ENCODE measurements around the gene RCSD1.

RCSD1 gene

DNA sequence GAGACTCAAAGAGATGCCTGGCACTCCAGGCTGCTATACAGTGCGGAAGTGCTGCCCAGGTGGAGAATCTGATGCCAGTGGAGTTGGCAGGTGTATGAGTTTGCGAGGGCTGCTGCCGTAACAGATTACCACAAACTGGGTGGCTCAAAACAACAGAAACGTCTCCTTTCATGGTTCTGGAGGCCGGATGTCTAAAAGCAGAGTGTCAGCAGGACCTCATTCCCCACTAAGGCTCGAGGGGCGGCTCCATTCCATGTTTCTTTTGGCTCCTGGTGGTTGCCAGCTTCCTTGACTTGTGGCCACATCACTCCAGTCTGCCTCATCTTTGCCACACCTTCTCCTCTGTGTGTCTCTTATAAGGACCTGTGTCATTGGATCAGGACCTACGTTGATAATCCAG, 10.0 kb downstream of the RCSD1 start:
- DNase-seq = no peak

DNA sequence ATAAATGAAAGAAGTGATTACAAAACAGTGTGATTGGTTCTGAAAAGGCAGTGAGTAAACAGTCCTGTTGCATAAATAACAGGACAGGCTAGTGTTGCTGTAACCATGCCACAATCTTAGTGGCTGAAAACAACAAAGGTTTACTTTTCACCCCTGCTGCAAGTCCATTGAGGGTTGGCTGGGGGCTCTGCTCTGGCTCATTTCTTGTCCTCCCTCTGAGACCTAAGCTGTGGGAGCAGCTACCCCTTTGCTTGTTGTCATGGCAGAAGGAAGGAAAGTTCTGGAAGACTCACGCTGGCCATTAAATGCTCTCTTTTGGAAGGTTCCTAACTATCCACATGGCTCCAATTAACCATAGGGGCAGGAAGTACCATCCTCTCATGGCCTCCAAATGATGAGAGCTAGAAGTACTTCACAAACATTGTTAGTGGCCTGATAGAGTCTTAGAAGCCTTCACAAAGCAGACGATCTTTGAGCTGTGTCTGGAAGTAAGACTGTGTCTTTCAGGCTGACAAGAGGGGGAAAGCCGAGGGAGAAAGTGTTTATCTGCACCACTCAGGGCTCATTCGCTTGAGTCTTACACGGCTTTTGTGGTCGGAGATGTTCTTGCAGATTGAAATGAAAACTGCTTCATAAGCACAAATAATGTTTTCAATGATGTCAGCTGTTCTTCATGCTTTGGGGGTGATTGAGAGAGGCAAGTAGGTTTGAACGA, 11.9 kb downstream of the RCSD1 start:
- DNase-seq = no peak

DNA sequence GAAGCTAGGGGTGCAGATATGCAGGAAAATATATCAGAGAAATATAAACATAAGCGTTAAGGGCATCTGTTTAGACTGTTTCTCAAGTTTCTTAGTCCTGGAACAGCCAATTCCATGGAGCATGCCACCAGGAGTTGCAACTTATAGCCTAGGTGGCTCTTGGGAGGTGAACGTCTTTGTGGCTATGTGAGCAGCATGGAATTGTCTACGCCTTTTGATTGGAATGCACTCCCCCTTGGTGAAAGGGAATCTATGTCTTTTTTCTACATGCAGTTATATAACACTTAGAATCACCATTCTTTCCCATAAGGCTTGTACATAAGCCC, 12.4 kb downstream of the RCSD1 start:
- DNase-seq = no peak

DNA sequence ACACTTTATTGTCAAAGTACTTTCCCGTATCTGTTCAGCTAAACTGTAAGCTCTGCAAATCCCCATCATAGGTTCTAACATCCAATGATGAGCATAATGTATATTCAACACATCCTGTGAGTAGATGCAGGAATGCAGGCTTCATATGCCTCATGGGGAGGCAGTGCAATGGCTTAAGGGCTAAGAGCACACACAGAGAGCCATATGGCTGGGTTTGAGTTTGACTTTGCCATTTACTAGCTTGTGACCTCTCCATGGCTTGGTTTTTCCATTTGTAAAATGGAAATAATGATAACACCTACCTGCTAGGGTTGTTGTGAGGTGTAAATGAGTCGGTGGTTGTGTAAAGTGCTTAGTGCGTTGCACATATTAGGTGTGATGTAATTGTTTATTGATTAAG, 13.4 kb downstream of the RCSD1 start:
- DNase-seq = no peak

DNA sequence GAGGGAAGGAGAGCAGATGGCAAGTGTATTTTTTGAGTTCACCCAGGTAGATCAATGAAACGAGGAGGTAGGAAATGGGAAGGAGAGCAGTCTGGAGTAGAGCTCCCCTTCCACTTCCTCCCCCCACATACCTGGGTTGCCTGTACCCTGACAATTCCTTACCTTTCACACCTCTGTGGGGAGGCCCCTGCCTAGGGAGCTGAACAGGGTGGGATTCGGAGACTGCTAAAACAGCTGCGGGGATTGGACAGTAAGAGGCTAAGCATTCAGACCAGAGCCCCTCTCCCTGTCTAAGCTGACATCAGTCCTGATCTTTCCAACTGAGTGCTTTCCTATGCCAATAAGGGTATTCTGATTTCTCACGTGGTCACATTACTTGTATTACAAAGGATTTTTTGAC, 14.5 kb downstream of the RCSD1 start:
- no peak for DNase-seq

DNA sequence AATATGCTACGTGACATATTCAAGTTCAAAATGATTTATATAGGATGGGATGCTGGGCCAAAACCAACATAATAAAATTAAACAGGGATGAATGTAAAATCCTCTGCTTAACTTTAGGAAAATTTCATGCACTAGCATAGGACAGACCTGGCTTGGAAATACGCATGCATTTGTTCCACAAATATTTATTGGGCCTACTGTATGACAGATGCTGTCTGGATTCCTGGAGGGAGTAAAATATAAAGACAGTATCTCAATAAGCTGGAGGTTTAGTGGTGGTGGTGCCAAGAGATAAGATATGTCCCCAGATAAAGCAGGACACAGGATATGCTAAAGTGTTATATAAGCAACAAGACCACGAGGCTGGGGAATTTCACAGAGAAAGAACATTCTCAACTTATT, 15.1 kb downstream of the RCSD1 start:
- no peak for DNase-seq

DNA sequence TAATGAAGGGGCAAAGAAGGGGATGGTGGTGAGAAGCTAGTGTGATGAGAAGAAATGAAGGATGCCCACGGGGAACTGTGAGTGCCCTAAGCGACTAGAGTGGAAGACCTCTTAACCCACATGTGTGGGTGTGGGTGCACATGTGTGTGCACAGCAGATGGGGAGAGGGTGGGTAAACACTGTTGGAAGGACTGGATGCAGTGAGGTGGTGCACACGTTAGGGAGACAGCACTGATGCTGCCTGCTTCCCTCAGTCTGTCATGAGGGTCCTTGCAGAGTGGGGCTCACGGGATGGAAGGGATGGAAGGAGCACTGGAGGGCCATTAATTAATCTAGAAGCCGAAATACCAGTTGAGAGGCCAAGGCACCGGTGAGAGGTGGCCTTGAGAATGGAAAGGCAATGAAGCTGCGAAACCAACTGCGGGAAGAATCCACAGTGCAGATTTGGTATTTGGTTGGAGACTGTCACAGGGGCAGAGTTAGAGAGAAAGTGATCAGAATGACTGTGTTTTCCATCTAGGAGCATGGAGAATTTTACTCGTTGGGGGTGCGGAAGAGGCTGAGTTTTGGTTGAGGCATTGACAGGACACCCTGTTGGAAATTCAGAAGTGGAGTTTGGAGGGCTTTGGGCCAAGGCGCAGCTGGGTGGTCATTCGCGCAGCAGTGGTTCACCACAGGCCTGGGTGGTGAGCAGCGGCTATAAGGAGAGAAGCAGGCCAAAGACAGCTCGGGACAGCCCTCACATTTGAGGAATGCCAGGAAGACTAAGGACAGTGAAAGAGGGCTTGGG, 15.8 kb downstream of the RCSD1 start:
- no peak for DNase-seq

DNA sequence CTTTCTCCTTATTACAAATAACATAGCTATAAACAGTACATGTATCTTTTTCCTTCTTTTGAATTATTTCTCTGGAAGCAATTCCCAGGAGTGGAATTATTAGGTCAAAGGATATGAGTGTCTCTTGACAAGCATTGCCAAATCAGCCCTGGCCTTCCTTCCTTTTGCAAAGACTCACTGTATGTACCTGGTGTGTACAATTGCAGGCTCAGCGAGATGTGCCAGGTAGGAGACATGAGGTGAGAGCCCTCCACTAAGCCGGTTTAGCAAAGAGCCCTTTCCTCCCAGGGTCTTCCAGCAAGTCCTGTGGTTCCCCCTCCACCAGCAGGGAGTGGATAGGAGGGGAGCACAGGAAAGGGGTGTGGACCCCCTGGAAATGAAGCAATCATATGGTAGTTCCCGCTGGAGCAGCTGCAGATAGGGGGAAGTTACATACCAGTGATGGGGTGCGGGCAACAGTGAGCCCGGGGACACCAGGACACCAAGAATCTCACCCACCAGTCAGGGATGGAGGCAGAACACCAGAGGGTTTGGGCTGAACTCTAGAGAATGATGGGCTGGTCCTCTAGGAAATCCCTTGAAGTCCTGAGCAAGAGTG, 18.3 kb downstream of the RCSD1 start:
- no peak for DNase-seq

DNA sequence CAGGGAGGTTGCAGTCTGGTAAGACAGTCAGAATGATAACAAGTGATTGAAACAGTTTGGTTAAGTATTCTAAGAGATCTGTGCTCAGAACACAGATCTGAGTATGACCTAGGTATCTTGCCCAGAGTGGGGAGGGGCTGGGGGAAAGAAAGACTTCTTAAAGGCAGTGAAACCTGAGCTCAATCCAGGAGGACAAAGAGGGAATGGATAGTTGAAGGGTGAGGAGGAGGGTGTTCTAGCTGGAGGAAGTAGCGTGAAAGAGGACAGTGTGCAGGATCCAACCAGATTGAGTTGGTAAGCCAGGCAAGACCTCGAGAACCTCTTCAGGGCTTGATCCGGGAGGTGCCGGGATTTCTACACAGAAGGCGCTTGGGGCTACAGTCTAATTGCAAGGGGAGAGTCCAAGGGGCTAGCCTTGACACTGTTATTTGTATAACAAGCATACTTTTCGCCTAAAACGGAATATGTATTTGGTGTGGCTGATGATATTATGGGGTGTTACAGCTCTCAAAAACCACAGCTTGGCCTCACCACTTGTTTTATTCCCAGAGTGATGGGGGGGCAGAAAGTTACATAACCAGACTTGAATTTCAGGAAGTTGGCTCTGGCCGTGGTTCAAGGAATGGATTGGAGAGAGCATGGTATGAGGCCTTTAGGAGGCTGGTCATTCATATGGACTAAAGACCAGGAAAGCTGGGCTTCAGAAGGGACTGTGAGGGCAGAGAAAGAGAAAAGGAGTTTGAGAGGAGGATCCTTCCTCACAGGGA, 19.1 kb downstream of the RCSD1 start:
- DNase-seq = peak in 1 of 56 donors; percentile 15

DNA sequence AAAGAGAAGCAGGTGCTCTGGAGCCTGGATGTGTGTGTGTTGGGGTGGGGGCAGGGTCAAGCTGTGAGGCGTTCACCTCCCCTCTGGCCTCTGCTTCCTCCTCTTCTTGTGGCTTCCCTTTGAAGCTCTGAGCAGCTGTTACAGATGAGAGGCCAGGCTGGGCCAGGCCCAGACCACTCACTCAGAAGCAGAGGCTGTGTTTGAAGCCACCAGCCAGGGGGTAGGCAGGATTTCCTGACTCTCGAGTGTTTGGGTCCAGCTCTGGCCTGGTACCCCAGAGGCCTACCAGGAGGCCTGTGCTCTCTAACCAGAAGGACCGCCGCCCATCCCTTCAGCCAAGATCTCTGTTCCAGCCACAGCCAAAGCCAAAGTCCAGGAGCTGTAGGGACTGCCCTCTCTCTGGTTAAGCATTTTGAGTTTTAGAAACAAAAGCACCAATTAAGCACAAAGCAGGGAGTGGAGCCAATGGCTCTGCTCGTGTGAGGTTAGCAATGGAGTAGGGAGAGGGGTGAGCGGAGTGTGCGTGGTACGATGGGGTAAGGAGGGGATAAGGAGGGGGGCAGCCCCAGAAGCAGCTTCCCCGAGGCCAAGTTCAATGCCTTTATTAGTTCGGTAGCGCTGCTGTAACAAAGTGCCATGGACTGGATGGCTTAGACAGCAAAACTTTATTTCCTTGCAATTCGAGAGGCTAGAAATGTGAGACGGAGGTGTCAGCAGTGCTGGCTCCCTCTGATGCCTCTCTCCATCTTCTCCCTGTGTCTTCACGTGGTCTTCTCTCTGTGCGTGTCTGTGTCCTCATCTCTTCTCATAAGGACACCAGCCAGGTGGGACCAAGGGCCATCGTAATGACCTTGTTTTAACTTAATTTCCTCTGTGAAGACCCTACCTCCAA, 20.5 kb downstream of the RCSD1 start:
- no peak for DNase-seq

DNA sequence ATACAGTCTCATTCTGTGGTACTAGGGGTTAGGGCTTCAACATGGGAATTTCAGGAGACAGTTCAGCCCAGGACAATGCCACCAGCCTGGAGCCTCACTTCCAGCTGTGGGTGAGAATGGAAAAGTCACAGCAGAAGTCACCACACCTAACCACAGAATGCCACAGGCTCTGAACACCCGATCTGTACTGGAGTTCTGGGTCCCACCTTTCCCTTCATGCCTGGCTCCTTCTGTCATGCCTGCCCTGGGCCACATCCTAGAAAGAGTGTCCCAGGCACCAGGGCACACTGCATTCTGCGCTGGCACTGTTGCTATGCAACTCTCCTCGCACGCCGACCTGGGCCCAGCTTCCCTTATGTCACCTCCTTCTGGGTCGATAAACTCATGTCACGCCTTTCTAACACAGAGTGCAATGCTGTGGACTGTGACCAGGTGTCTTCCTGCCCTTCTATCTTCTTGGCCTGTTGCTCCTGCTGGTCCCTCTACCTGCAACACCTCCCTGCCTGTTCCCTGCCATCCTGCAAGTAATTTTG, 21.2 kb downstream of the RCSD1 start:
- no peak for DNase-seq

DNA sequence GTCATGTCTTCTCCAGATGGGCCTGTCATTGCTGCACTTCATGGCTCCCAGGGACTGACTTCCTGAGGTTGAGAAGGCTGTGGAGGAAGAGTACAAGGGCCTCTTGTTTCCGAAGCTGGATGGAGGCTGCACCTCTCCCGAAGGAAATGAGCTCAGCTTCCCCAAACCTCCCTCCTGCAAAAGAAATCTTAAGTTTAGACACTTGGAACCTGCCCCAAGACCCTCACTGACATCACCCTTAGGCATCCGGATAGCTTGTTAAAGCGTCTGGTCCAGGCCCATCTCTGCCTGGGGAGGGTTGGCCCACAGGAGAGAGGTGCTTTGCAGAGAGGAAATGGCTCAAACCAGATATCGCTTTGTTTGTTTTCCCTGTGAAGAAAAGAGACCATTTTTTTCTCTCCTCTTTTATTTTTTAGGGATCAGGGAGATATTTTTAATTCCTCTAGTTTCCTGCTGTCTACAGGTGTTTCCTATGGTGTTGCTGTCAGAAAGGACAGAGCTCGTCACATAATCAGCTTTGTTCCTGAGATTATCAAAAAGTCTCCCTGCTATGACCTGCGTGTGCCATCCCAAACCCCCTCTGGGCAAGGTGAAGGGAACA, 25.0 kb downstream of the RCSD1 start:
- DNase-seq = no peak

DNA sequence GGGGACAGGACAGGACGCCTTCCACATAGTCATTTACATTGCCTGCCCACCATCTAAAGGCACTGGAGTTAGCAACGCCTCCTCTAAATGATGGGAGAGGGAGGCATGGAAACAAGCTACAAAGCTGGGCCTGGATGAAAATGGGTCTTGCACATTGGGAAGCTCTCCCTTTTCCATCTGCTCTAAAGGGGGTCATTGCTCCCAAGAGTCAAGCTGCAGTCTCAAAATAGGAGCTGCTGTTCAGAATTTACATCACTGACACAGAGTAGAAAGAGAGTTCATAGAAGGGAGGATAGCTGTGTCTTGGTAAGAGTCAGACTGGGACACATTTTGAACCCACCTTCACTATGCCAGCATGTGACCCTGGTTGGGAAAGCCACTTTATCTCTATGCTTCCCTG, 26.6 kb downstream of the RCSD1 start:
- no peak for DNase-seq

DNA sequence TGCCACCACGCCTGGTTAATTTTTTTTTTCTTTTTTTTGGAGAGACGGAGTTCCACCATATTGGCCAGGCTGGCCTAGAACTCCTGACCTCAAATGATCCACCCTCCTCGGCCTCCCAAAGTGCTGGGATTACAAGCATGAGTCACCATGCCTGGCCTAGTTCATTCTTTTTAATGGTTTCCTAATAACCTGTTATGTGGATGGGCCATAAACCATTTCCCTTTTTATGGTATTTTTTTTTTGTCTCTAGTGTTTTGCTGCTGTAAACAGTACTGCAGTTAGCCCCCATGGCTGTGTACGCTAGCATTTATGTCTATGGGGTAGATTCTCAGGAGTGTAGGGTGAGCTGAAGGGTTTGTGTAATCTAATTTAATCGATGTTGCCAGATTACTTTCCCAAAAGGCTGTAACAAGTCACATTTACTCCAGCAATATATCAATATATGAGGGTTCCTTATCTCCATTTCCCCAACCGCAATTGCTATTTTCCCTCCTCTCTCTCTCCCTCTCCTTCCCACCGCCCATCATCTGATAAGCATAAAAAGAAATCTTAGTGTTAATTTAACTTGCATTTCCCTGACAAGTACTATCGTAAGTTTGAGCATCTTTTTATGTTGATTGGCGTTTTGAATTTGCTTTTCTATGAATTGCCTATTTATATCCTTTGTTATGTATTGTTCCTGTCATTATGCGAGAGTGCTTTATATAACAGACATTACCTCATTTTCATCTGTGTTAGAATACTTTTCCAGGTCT, 28.7 kb downstream of the RCSD1 start:
- DNase-seq = no peak

DNA sequence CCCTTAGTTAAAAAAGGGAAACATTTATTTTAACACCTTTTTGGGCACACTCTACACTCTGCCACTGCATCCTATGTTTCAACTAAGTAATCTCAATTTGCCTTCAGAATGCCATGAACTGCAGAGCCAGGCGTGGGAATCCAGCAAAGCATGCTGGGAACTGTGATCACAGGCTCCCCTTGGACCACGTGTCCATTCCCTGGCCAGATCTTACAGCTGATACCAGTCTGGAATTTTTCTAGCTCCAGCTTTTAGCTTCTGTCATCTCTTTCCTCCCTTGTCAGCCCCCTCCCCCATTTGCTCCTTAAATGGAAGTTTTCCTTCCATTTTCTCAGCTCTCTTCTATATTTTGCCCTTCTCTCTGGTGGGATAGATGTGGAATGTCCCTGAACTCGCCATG, 29.4 kb downstream of the RCSD1 start:
- DNase-seq = no peak

DNA sequence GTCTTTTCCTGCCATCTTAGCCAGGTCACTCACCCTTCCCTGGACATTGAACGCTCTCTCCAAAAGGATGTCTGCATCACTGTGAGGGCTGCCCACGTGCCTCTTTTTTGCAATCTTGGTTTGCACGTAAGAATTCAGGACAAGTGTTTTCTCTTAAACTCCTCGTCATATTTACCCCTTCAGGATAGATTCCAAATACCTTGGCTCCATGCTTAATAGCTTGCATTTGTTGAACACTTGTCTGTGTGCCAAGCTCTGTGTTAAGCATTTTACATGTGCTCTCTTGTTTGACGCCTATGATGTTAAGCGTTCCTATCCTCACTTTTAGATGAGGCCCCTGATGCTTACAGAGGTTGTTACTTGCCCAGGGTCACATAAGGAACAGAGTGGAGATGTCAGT, 29.8 kb downstream of the RCSD1 start:
- DNase-seq = no peak

DNA sequence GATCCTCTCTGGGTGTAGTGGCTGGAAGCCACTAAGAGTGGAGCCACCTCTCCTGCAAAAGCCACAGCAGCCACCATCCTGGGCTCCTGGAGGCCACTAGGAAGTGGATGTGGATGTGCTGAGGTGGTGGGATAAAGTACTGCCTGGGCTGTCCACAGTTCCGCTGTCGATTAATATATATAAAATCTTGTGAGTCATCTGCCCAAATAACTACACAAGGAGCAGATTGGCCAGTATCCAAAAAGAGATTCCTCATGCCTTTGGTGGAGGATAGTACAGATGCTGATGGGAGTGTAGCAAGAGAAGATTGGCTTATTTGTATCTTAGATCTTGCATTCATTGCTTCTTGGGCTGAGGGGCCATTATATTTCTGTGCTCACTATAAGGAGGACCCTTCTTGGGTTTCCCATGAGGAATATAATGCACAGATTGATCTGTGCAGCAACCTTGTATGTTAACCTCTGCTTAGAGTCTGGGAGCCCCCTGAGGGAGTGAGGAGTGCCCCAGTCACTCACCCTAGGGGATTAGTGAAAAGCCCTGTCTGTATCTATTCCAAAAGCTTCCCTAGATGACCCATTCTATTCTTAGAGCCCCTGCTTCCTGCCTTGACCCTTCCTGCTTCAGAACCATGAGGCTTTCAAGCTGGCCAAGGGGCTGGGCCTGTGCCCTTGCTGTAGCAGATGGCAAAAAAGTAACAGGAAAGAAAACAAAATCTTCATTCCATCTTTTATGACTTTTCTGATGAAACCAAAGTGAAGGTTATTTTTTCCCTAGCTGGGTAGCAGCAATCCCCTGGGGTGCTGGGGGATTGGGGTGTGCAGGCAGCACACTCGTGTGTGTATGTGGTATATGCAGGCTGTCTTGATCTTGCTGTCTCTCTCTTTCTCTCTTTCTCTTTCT, 31.7 kb downstream of the RCSD1 start:
- DNase-seq = no peak

DNA sequence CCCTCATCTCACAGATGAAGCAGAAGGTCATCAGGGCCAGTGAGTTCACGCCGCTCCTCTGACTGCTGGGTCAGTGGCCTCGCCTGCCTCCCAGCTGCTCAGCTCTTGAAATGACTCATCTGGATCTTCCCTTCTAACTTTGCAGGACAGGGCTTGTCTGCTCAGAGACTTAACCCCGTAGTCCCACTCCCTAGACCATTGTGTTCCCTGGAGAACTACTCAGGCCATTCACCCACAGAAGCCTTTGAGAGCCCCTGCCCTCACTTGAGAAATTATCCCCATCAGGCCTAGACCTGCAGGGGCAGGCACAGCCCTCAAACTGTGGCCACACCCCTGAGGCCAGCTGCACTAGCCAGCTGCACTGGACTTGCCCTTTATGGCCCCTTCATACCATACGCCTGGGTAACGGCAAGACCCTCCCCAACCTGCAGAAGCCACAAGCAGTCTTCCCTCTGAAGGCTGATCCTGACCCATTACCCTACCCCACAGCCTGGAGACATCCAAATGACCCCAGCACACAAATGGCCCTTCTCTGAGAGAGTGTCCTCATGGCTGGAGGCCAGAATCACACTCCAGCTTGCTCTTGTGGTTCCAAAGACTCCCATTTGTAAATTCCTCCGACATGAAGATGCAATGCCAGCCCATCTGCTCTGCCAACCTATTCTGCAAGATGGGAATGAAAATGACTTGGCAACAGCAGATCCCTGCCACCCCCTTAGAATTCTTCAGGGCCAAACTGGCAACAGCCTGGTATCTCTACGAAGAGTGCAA, 33.2 kb downstream of the RCSD1 start:
- DNase-seq = no peak

All from nucleus accumbens (tissue), 56 donors.